ENCODE data around the gene FZD2.
"Not testable (repeated sequence)": the region's sequence is repeated elsewhere in the genome, so short reads cannot be mapped to it uniquely, and the experiment has no call there.

FZD2 gene

GRCh38 chr17:44558710-44559633 is 1.7 kb downstream of the FZD2 start:
- DNase-seq (ENCODE audit: extremely low read depth, low read depth): no peak
- TF ChIP-seq CTCF (IDR thresholded peaks at IDR 0.05; ENCODE audit: low read depth, low read length): no peak

- DNase-seq (ENCODE audit: extremely low read depth, low read depth): no peak
- no peak for TF ChIP-seq CTCF (IDR thresholded peaks at IDR 0.05; ENCODE audit: low read depth, low read length)
Measured at GRCh38 chr17:44559634-44560554, 2.6 kb downstream of the FZD2 start.

GRCh38 chr17:44561237-44561623 is 3.9 kb downstream of the FZD2 start:
- no peak for DNase-seq (ENCODE audit: extremely low read depth, low read depth)
- no peak for TF ChIP-seq CTCF (IDR thresholded peaks at IDR 0.05; ENCODE audit: low read depth, low read length)

- no peak for DNase-seq (ENCODE audit: extremely low read depth, low read depth)
- no peak for TF ChIP-seq CTCF (IDR thresholded peaks at IDR 0.05; ENCODE audit: low read depth, low read length)
Measured at GRCh38 chr17:44564429-44564828, 7.1 kb downstream of the FZD2 start.

- peak; percentile 35 for TF ChIP-seq CTCF (IDR thresholded peaks at IDR 0.05; ENCODE audit: low read depth, low read length)
- DNase-seq (ENCODE audit: extremely low read depth, low read depth): no peak
Measured at GRCh38 chr17:44565866-44566443, 8.7 kb downstream of the FZD2 start.

GRCh38 chr17:44568311-44568944 is 11.1 kb downstream of the FZD2 start:
- not testable (repeated sequence) for DNase-seq (ENCODE audit: extremely low read depth, low read depth)

Data from AG09319 (cell line).